IPS-18c (cell line): ENCODE results near the gene CA12.
"Not testable (repeated sequence)": the region's sequence is repeated elsewhere in the genome, so short reads cannot be mapped to it uniquely, and the experiment has no call there.

ENCODE experiments used
- H3K4me3 ChIP-seq: 2 replicates; pipeline ENCODE4 v1.7.0; 2013; ENCODE audit warnings: low read depth, mild to moderate bottlenecking, low read length, moderate library complexity; ENCODE audit not compliant: insufficient read depth
- H3K9me3 ChIP-seq: one replicate; pipeline ENCODE4 v1.6.1; 2013; ENCODE audit warnings: mild to moderate bottlenecking, low read length, moderate library complexity; ENCODE audit not compliant: control insufficient read depth, insufficient read depth

The CA12 gene

GRCh38 chr15:63353261-63353660, 28.4 kb downstream of the CA12 start:
- no peaks in the 10 kb centered on the region for H3K9me3 ChIP-seq
- H3K4me3 ChIP-seq = no peak overlapping the region

- H3K9me3 ChIP-seq = no peaks in the 10 kb centered on the region
- H3K4me3 ChIP-seq = no peak overlapping the region
These were observed 28.8 kb downstream of the CA12 start for GRCh38 chr15:63352808-63353207.

- no peaks in the 10 kb centered on the region for H3K9me3 ChIP-seq
These were observed 30.5 kb downstream of the CA12 start for GRCh38 chr15:63351170-63351569.

DNA sequence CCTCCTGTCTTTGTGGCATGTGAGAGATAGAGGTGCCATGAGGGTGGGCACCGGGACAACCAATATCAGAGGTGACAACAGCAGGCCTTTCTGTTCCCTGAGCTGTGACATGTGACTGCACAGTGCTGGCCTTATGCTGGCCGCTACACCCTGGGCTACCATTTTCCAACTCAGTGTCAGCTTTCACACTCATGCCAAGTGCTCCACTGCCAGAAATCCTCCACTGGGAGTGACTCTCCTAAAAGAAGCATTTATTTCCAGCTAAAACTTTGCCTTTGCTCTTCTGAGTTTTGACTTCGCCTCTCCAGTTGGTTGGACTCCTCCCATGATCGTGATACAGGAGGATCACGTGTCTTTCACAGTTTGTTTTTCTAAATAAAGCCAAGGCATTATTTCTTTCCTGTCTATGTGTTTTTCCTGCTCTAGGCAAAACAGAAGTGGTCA, 31.4 kb downstream of the CA12 start:
- Histone ChIP-seq H3K9me3 (no peaks in the 10 kb centered on the region), H3K4me3 (no peak overlapping the region)

More at GRCh38 chr15:63351170-63351569, 30.5 kb downstream of the CA12 start:
- H3K4me3 ChIP-seq = no peak overlapping the region

DNA sequence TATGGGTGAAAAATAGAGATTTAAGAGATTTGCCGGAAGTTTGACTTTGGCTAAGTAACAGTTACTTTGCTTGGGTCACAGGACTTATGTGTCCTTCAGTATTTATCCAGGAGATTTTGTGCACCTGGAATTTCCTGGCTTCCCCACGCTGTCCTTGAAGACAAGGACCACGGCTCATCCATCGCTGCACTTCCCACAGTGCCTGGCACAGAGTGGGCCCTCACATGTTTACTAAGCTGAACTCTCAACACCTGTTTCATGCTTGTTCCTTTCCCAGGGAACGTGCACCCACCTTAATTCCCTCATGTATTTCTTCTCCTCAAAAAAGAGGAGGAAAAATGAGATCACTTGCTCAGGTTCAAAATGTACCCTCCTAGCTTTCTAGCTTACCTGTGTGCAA, 32.0 kb downstream of the CA12 start:
- H3K9me3 ChIP-seq = no peaks in the 10 kb centered on the region
- no peak overlapping the region for H3K4me3 ChIP-seq

DNA sequence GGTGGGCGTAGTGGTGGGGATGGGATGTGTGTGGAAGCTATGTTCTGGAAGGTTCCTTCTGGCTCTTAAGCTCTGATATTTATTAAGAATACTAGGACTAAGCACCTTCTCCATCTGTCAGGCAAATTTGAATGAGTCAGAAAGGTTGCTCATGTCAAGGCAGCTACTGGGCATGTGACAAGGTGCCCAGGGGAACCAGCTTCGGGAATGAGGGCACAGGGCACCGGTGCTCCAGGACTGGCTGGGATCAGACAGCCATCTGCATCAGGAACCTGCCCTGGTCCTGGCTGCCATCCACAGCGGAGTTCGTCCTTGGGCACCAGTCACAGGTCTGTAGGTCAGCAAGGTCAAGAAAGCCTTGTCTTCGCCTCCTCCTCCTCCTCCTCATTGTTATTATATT, 32.5 kb downstream of the CA12 start:
- Histone ChIP-seq H3K4me3 (no peak overlapping the region), H3K9me3 (no peaks in the 10 kb centered on the region)

- H3K4me3 ChIP-seq = no peak overlapping the region
- H3K9me3 ChIP-seq = no peaks in the 10 kb centered on the region
These were observed 33.3 kb downstream of the CA12 start for GRCh38 chr15:63348392-63348791.

DNA sequence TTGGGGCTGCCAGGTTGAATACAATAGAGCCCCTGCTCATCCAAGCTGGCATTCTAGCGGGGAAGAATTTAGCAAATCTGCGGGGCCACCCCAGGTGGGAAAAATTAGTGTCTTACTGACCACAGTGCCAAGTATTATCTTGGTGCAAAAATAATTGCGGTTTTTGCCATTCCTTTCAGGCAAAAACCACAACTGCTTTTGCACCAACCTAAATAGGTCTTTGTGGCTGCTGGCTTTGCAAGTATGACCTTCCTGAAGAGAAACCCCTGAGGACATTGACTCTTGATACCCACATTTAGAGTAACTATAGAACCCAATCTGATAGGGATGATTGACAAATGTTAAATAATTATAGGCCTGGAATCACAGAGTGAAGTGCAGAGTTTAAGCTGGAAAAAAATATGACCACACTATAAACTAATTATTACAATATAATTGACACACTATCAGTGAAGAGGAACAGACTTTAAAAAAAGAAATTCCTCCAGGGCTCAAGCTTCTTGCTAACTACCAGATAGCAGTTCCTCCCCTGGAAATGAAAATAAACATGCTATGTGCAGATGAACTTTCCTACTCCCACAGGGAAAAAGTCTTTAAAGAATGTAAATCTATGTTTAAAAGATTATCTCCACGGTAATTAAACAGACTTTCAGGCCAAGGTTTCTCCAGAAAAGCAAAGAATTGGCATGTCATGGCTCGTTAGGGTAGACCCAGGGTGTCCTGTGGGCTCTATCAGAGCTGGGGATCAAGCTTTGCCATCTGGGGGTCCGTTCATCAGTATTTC, 34.4 kb downstream of the CA12 start:
- Histone ChIP-seq H3K4me3 (no peak overlapping the region), H3K9me3 (no peaks in the 10 kb centered on the region)

DNA sequence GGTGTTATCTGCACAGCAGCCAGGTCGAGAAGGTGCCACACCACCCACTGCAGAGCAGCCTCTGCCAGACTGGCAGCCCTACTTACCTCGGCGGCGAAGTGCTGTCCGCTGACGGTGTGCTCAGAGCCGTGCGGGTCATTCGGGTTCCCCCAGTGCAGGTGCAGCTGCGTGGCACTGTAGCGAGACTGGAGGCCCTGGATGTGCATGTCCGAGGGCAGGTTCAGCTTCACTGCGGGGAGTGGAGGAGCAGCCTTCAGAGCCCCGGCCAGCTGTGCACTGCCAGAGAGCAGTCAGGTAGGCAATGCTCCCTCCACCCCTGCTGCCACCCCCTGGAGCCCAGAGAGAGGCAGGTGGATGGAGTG, 36.3 kb downstream of the CA12 start:
- H3K9me3 ChIP-seq = no peaks in the 10 kb centered on the region
- H3K4me3 ChIP-seq = no peak overlapping the region

DNA sequence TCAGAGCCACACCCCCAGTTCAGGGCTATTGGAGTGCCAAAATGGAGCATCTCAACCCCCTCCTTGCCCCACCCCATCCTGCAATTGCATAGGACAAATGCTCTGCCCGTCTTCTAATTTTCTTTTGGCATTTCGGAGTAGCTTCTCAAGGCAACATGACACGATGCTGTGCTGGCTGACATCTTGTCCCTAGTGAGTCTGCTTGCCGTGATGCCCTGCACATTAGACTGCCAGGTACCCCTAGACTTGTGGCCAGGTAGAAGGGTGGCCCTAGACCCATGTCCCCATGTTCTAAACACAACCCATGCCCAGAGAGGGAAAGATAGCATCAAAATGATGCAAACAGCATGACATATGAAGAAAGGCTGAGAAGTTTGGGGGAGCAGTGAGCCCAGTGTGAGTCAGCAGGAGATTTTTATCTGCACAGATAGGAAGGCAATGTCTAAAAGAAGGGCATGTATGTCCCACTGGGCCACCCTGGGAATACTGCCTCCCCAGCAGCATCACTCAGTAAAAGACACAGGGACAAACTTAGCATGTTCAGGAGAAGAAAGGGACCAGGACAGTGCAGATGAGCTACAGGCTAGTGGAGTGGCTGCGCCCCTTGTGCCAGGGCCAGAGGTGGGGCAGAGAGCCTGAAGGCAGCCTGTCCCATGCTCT, 36.8 kb downstream of the CA12 start:
- no peak overlapping the region for H3K4me3 ChIP-seq
- H3K9me3 ChIP-seq = no peaks in the 10 kb centered on the region

DNA sequence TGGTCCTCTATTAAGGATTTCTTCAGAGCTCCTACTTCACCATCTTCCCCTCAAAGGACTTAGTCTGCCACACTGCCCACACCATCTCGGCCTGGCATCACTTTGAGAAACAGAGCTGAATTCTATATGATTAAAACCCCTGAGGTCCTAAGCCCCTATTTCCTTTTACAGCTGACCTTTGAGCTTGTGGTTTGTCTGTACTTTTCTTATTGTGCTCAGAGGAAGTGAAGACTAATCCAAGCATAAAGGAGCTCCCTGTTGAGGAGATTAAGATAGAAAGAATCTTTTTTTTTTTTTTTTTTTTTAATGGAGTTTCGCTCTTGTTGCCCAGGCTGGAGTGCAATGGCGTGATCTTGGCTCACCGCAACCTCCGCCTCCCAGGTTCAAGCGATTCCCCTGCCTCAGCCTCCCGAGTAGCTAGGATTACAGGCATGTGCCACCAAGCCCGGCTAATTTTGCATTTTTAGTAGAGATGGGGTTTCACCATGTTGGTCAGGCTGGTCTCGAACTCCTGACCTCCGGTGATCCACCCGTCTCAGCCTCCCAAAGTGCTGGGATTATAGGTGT, 38.6 kb downstream of the CA12 start:
- H3K4me3 ChIP-seq = not testable (repeated sequence)

DNA sequence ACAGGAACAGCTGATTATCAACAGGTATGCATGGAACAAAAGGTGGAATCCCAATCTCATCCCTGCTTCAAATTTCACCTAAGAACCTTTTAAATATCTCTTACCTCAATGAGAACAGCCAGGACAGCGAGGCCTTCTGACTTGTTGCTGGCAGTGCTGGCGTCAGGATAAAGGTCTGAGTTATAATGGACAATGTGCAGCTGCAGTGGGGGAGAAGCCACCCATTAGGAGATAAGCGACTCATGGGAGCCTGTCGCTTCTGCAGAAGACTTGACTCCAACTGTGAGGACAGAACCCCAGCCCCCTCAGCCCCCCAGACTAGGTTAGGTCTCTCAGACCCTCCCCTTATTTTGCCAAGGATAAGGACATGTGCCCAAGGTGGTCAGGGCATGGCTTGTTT, 39.7 kb downstream of the CA12 start:
- Histone ChIP-seq H3K4me3 (no peak overlapping the region), H3K9me3 (no peaks in the 10 kb centered on the region)

More for the DNA sequence above, 38.6 kb downstream of the CA12 start:
- H3K9me3 ChIP-seq = not testable (repeated sequence)

GRCh38 chr15:63340878-63341277, 40.8 kb downstream of the CA12 start:
- no peaks in the 10 kb centered on the region for H3K9me3 ChIP-seq
- no peak overlapping the region; the same call in 1 of the 2 replicates for H3K4me3 ChIP-seq

DNA sequence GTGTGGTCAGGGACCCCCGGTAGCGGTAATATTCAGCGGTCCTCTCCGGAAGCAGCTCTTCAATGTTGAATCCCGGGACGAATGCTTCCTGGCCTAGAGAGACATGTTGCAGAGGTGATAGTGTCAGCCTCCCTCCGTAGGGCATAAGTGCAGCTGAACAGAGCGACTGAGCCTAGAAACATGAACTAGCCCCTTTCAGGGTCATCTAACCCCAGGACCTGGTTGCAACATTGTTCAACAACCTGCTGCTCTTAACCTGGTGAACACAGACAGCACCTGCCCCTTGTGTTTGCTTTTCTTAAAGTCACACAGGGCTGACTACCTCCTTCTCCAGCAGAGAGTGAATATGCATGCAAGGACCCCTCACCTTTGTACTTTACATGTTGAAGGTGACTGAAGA, 41.3 kb downstream of the CA12 start:
- Histone ChIP-seq H3K4me3 (0 out of 2 replicates have a peak overlapping the region, but pooled peaks have one; percentile 1), H3K9me3 (no peaks in the 10 kb centered on the region)

- no peak overlapping the region for H3K4me3 ChIP-seq
- H3K9me3 ChIP-seq = no peaks in the 10 kb centered on the region
These were observed 41.8 kb downstream of the CA12 start for GRCh38 chr15:63339836-63340235.

- Histone ChIP-seq H3K4me3 (peak overlapping the region; percentile 3; the same call in 1 of the 2 replicates), H3K9me3 (no peaks in the 10 kb centered on the region)
These were observed 42.5 kb downstream of the CA12 start for GRCh38 chr15:63339006-63339766.

GRCh38 chr15:63338170-63338569, 43.5 kb downstream of the CA12 start:
- Histone ChIP-seq H3K9me3 (no peaks in the 10 kb centered on the region), H3K4me3 (no peak overlapping the region)
